NCI-H1417 (cell line): Measurements from ENCODE around the gene FOXG1.

ENCODE experiments used
- DNase-seq, 3 experiments: peaks; one replicate each; lab custom pipeline; 2025; lab: John Stamatoyannopoulos, UW

FOXG1 gene

DNA sequence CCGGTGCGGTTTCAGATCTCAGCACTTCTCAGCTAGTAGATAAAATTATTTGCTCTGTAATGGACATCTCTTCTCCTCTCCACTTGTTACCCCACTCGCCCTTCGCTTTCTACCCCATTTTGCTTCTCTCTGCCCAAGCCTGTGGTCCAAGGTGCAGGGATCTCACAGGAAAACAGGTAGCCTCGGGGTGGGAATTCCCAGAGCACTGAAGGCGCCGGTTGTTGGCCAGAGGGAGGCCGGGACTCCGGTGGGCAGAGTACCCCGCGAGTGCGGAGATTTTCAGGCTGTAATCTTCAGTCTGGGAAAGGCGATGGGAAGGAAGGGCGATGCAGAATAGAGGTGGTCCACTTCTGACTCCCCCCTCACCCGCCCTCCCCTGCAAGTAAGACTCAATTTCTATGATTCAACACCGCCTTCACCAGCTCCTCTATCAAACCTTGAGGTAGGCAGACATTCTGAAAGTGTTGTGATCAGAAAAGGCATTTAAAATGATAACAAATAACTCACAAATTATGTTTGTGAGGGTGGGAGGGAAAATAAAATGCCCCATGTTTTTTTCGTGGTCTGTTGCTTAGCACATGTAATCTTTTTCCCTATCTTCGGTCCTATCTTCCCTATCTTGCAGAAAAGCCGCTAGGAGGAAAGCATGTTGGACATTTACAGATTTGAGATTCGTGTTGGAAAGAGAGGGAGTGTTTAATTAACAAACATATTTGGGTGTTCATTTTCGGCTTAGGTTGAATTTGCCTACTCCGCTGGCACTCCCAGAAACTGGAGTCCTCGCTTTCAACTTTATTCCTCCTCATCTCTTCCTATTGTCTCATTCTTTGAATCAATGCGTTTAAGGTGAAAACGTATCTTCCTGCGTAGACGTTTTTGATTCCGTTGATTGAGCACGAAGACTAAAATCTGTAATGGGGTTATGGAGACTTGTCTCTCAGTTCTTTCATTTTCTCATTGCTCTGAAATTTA, 8.5 kb downstream of the FOXG1 start:
- peak in 1 of 3 experiments; percentile 84 for DNase-seq

DNA sequence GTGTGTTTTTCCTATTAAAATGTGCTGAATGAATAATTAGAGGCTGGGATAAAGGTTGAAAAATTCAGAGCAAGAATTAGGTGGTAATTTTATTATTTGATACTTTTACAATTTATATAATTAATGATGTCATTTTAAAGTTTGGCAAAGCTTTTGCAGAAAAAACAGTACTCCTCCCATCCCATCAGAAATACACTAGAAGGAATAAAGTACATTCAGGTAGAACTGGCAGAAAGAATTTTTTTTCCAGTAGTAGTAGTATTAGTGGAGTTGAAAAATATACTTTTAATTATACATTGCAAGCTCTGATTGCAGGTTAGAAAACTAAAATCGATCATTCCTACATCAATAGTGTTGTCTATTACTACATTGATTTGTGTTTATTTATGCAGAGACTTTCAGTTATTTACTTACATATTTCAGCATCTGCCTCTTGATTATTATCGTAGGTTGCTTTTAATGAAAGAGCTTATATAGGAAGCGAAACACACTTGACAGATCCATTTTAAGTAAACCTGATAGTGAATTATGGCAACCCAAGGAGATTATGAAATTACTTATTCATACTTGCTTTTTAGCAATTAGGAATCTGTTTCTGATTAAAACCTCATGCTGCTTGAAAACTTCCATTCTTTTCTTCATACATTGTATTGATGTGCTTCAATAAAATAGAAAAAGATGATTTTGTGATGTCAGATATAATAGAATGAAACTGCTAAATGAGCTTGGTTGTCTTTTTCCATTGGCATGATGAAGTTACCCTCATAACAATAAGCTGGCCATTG, 10.1 kb downstream of the FOXG1 start:
- DNase-seq: peak in 1 of 3 experiments; percentile 75

DNA sequence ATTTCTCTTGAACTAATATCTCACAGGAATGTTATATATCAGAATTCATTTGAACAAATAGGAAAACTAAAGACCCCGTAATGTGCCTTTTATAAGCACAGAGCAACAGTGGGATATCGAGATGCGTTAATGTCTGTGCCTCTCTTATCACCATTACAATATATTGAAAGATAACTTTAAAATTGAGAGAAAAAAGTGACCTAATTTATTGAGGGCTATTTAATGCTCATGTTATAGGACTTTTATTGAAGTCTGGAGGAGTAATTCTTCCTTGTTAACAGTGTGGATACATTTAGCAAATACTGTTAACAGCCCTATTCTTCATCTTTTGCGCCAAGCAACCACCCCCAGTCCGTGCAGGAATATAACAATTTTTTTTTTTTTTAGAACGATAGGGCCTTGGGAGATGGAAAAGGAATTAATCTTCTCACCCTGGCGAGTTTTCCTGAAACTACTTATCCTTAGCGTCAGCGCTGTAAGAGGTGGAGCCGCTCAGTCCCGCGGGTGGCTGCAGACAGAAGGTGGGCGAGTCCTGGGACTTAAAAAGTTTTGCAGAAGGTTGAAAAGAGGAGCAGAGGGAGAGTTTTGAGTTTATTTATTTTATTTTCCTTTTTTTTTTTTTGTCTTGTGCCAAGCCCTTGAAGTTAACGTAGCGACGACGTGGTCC, 11.0 kb downstream of the FOXG1 start:
- peak in 1 of 3 experiments; percentile 77 for DNase-seq

DNA sequence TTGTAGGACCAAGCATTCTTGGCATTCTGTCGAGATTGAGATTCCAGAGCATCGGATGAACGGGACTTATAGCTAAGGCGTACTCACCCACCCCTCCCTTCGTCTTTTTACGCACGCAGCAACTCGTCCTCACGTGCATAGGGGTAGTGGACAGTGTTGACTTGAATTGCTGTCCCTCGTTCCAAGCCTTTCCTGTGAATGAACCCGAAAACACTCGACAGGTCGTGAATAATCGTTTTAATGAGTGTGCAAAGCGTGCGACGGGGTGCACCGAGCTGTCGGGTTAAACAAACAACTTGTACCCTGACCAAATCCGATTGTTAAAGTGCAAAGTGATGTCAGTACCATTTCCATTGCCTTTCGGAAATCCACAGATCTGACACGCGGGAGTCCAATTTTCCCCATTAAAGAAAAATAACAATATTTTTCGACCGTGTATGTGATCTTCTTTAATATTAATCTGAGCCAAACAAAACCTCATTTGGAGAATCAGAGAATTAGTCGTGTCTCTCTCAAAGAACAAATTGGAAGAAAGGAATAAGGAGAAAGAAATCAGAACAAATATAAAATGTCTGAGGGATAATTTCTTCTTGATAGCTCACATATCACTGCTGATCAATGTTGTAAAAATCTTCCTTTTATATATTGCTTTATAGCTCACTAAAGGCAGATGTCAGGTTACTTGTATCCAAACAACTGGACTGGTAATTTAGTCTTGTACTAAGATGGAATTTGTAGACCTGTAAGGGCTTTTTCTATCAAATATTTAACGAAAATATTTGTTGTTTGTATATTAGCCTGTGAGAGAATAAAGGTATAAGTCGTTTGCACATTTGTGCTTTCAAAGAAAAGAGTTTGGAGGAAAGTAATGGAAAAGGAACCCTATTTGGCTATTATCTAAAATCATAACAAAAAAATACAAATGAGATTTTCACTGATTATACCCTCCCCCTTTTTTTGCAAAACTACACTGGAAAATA, 11.8 kb downstream of the FOXG1 start:
- peak in 2 of 3 experiments; percentile 62 to 82 for DNase-seq

DNA sequence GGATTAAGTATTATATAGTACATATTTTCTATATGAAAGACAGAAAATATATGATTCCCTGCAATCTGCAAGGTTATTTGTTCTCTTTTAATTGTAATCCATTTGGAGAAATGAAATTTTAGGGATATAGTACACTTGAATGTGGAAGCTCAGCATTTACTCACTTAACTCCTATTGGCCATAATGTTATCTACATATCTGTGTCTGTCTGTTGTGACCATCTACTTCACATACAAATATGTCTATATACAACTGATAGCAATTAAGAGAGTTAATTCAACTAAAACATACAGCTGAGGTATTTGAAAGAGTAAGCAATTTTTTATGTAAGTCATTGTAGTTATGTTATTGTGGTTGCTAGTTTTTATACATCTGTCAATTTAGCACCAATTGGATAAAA, 12.9 kb downstream of the FOXG1 start:
- peak in 1 of 3 experiments; percentile 73 for DNase-seq

DNA sequence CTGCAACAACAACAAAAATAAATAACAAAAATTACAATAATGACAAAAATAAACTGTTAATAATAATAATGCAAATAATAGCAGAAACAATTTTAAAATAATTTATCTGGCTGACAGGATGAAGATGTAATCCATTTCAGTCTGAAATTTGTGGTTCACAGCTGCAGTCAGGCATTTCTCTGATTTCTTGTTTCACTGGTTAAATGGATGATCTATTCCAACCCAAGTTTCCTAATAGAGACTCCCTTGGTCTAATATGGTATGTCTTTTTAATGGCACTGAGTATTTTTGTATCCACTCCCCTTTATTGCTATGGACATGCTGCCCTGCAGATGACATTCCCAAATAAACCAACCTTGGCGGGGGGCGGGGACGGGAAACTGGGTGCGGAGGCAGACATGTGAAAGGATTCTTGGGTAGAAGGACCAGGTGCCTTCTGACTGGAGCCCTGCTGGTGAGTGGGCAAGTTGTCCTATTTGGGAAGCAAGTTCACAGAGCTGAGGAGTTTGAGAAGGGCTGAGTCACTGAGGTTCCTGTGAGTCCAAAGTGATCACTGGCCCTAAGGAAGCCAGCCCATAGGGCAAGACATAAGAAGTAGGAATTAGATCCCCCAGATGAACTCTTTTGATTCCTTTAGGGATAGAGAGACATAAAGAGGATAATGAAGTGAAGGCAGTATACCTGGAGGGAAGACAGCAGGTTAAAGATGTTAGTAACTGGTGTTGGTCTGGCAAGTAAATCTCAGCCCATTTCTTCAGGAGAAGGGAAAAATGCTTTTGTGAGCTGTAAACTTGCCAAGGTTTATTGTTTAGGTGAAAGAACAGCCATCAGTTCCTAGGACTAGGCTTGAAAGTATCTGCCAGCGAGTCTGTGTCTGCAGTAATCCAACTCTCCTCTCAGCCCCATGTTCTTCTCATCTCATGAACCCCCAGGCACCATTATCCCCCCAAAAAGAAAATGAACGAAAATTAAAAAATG, 14.5 kb downstream of the FOXG1 start:
- DNase-seq: no peak

DNA sequence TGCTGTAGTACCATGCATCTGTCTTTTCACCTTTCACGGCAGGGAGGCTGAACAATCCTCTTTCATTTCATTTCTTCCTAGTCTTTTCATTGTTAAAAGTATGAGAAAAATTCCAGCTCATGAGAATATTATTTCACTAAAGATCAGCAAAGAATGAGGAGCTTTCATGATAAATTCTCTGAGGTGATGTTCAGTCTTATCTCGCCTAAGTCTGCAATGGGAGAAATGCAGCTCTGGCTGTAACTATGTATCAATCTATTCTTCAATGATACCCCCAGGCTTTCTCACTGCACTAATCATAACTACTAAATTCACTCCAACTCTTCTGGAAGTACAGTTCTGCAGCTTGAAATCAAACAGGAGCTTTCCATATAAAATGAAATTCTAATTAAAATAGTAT, 15.7 kb downstream of the FOXG1 start:
- no peak for DNase-seq

DNA sequence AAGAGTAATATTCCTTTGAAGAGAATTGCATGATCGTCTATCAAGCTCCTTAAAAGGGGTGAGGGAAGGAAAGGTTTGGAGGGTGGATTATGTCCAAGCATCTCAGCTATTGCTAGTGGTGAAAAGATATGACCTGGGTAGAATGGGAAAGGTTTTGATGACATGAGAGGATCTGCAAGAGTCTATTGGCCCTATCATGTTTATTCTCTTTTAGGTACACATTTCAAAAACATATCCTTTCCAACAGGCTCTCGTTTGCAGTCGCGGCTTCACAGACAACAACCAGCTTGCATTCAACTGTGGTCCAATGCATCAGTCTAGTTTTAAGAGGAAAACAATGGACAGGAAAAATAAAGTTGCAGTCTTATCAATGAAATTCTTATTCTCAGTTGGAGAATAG, 17.1 kb downstream of the FOXG1 start:
- DNase-seq: no peak

DNA sequence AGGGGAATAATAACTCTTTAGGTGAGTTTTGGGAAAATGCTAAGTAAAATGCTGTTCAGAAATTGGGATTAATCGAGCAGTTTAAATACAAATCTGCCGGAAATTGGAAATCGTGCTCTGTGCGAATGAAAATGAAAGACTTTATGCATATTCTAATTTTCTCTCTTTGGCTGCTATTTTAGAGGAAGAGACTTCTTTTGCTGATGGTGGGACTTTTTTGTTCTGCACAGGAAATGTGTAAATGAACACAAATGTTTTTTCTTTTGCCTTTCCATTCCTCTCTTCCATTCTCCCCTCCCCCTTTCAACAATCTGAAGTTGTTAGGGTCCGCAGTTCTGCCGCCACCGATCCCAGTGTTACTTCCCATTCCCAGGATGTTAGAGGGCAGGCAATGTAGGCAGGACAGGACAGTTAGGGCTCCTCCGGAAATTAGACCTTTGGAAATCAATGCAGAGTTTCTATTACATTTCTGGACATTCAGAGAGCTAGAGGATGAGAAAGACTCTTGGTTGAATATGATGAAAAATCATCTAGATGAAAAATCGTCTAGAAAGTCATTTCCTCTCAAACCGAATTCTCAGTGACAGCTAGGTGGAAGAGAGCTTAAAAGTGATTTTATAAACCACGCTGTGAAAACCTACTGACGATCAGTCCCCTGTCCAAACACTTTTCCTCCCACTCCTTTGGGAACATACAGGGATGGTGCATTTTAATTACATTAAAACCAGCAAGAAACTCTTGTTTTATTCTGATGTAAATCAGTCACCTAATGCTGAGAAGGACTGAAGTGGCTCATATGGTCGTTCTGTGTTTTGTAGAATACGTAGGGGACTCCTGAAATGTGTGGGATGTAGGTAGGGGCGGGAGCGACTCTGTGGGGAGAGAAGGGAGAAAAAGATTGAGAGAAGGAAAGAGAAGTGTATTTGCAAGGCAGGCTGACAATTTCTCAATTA, 17.8 kb downstream of the FOXG1 start:
- DNase-seq: no peak

DNA sequence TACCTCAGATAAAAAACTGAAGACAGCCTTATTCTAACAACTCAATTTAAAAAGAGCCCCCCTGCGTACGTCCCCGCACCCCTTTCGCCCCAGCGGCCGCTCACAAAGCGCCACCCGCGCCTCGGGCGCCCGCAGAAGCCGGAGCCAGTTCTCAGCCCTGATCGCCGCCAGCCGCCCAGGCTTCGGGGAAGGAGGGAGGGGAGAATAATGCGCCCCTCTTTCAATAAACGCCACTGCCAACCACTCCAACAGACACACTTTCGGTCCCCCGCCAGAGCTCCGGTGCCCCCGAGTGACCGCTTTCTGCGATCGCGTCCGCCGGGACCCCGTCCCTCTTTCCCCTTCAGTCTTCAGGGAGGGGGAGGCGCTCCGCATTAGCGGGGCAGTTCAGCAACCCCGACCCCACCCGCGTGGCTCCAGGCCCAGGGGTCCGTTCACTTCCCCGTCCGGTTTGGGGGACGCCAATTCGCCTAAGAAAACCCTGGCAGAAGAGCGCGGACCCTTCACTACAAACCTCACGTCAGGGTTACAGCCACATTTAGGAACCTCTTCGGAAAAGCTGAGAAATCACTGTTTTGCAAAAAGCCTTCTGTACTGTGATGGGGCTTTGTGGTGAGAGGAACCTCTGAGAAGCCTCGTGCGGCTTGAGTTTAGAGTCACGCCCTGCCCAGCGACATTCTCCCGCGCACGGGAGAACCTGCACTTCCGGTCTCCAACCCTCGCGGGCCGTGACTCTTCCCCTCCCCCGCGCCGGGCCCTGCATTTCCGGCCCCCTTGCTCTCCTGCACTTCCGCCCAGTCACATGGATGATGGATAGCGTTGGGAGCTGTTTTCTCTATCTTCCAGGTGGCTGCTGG, 18.7 kb downstream of the FOXG1 start:
- DNase-seq: peak in 1 of 3 experiments; percentile 98

DNA sequence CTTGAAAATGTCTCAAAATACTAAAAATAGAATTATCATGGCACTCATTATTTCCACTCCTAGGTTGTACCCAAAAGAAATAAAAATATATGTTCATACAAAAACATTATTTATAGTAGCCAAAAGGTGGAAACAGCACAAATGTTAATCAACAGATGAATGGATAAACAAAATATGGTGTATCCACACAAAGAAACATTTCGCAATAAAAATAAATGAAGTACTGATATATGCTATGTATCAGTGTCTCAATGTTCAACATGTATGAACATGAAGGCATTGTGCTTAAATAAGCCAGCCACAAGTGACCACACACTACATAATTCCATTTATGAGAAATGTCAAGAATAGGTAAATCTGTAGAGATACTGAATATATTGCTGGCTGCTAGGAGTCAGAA, 40.9 kb downstream of the FOXG1 start:
- DNase-seq: no peak

DNA sequence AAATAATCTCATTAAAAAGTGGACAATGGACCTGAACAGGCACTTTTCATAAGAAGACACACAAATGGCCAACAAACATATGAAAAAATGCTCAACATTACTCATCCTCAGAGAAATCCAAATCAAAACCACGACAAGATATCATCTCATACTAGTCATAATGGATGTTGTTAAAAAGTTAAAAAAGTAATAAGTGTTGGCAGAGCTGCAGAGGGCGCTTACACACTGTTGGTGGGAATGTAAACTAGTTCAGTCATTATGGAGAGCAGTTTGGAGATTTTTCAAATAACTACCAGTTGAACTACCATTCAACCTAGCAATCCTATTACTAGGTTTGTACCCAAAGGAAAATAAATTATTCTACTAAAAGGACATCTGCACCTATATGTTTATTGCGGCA, 47.2 kb downstream of the FOXG1 start:
- DNase-seq: no peak
